Nephron progenitor cell (in vitro differentiated cells): ENCODE results near the gene RXFP2.

Experiments used
- DNase-seq: peaks from one replicate; pipeline ENCODE4 v3.0.0; 2021
- H3K27ac Mint-ChIP-seq: 2 replicates; pipeline ENCODE4 v1.8.0; 2021; ENCODE audit warnings: mild to moderate bottlenecking, moderate library complexity, mixed read lengths
- H3K27me3 Mint-ChIP-seq: 2 replicates; pipeline ENCODE4 v1.8.0; 2021; ENCODE audit warnings: mild to moderate bottlenecking, low read depth, mixed read lengths; ENCODE audit not compliant: poor library complexity
- H3K36me3 Mint-ChIP-seq: 2 replicates; pipeline ENCODE4 v1.8.0; 2021; ENCODE audit warnings: low read depth, mixed read lengths
- H3K4me1 Mint-ChIP-seq: 2 replicates; pipeline ENCODE4 v1.8.0; 2021; ENCODE audit warnings: mixed read lengths
- H3K4me3 Mint-ChIP-seq: 2 replicates; pipeline ENCODE4 v1.8.0; 2021; ENCODE audit warnings: mild to moderate bottlenecking, moderate library complexity, mixed read lengths
- H3K9me3 Mint-ChIP-seq: 2 replicates; pipeline ENCODE4 v1.8.0; 2021; ENCODE audit warnings: mild to moderate bottlenecking, moderate library complexity, mixed read lengths
- TF ChIP-seq, protein P1 (sequence below): fragments of 200-600 bp; sonication (generic); IDR thresholded peaks from 2 replicates; pipeline ENCODE4 v1.5.0; 2021; ENCODE audit warnings: antibody characterized with exemption

The RXFP2 gene

GRCh38 chr13:31719214-31719613, 20.1 kb upstream of the RXFP2 start:
- no peak overlapping the region for H3K27ac Mint-ChIP-seq
- DNase-seq = no peak
- no peak overlapping the region for H3K4me3 Mint-ChIP-seq
- H3K27me3 Mint-ChIP-seq = peaks cover 13% of the 10 kb centered on the region
- H3K4me1 Mint-ChIP-seq = no peaks in the 10 kb centered on the region
- TF ChIP-seq, protein P1, sequence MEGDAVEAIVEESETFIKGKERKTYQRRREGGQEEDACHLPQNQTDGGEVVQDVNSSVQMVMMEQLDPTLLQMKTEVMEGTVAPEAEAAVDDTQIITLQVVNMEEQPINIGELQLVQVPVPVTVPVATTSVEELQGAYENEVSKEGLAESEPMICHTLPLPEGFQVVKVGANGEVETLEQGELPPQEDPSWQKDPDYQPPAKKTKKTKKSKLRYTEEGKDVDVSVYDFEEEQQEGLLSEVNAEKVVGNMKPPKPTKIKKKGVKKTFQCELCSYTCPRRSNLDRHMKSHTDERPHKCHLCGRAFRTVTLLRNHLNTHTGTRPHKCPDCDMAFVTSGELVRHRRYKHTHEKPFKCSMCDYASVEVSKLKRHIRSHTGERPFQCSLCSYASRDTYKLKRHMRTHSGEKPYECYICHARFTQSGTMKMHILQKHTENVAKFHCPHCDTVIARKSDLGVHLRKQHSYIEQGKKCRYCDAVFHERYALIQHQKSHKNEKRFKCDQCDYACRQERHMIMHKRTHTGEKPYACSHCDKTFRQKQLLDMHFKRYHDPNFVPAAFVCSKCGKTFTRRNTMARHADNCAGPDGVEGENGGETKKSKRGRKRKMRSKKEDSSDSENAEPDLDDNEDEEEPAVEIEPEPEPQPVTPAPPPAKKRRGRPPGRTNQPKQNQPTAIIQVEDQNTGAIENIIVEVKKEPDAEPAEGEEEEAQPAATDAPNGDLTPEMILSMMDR = no peak
- H3K9me3 Mint-ChIP-seq = no peaks in the 10 kb centered on the region
- no peaks in the 10 kb centered on the region for H3K36me3 Mint-ChIP-seq

- Mint-ChIP-seq H3K4me1 (peaks cover 5% of the 10 kb centered on the region), H3K4me3 (no peak overlapping the region), H3K27me3 (peaks cover 9% of the 10 kb centered on the region), H3K36me3 (no peaks in the 10 kb centered on the region), H3K9me3 (no peaks in the 10 kb centered on the region), H3K27ac (no peak overlapping the region)
- DNase-seq = no peak
- TF ChIP-seq, protein P1 = no peak
Measured at GRCh38 chr13:31722673-31723072, 16.7 kb upstream of the RXFP2 start.

DNA sequence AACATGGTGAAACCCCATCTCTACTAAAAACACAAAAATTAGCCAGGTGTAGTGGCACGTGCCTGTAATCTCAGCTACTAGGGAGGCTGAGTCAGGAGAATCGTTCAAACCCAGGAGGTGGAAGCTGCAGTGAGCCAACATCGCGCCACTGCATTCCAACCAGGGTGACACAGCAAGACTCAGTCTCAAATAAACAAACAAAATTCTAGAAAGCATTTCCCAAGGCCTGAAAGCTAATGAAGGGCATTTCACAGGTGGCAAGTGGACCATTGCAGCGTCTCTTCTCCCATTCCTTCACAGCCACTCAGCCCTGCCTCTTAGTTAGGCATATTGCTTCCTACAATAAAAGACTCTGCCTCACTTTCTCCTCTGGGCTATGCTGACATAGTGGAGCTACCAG, 13.5 kb upstream of the RXFP2 start:
- peaks cover 9% of the 10 kb centered on the region for H3K27me3 Mint-ChIP-seq
- peaks cover 5% of the 10 kb centered on the region for H3K4me1 Mint-ChIP-seq
- no peaks in the 10 kb centered on the region for H3K36me3 Mint-ChIP-seq
- TF ChIP-seq, protein P1 = no peak
- peak overlapping the region; percentile 14 for H3K27ac Mint-ChIP-seq
- no peaks in the 10 kb centered on the region for H3K9me3 Mint-ChIP-seq
- DNase-seq = no peak
- no peak overlapping the region for H3K4me3 Mint-ChIP-seq

GRCh38 chr13:31731921-31732320, 7.4 kb upstream of the RXFP2 start:
- H3K27ac Mint-ChIP-seq = no peak overlapping the region
- H3K9me3 Mint-ChIP-seq = peaks cover 8% of the 10 kb centered on the region
- H3K36me3 Mint-ChIP-seq = no peaks in the 10 kb centered on the region
- TF ChIP-seq, protein P1 = no peak
- H3K4me1 Mint-ChIP-seq = peaks cover 11% of the 10 kb centered on the region
- no peak for DNase-seq
- peaks cover 9% of the 10 kb centered on the region for H3K27me3 Mint-ChIP-seq
- no peak overlapping the region for H3K4me3 Mint-ChIP-seq

GRCh38 chr13:31733066-31733465, 6.3 kb upstream of the RXFP2 start:
- no peak overlapping the region for H3K4me3 Mint-ChIP-seq
- H3K27me3 Mint-ChIP-seq = peaks cover 9% of the 10 kb centered on the region
- peaks cover 8% of the 10 kb centered on the region for H3K9me3 Mint-ChIP-seq
- peaks cover 11% of the 10 kb centered on the region for H3K4me1 Mint-ChIP-seq
- H3K36me3 Mint-ChIP-seq = no peaks in the 10 kb centered on the region
- no peak overlapping the region for H3K27ac Mint-ChIP-seq
- no peak for DNase-seq
- TF ChIP-seq, protein P1 = no peak

GRCh38 chr13:31733647-31734046, 5.7 kb upstream of the RXFP2 start:
- TF ChIP-seq, protein P1 = no peak
- DNase-seq = no peak
- H3K27me3 Mint-ChIP-seq = peaks cover 9% of the 10 kb centered on the region
- peaks cover 8% of the 10 kb centered on the region for H3K9me3 Mint-ChIP-seq
- H3K4me3 Mint-ChIP-seq = no peak overlapping the region
- no peak overlapping the region for H3K27ac Mint-ChIP-seq
- no peaks in the 10 kb centered on the region for H3K36me3 Mint-ChIP-seq
- peaks cover 11% of the 10 kb centered on the region for H3K4me1 Mint-ChIP-seq
